ENCODE data around the gene HS6ST3.
"Not testable (repeated sequence)": the region's sequence is repeated elsewhere in the genome, so short reads cannot be mapped to it uniquely, and the experiment has no call there.

HS6ST3 gene

GRCh38 chr13:96091164-96092117, 1.5 kb downstream of the HS6ST3 start:
- no peak for DNase-seq (ENCODE audit: low read depth)

GRCh38 chr13:96093296-96094006, 3.5 kb downstream of the HS6ST3 start:
- DNase-seq (ENCODE audit: low read depth): no peak

GRCh38 chr13:96100457-96101220, 10.7 kb downstream of the HS6ST3 start:
- no peak for DNase-seq (ENCODE audit: low read depth)

DNA sequence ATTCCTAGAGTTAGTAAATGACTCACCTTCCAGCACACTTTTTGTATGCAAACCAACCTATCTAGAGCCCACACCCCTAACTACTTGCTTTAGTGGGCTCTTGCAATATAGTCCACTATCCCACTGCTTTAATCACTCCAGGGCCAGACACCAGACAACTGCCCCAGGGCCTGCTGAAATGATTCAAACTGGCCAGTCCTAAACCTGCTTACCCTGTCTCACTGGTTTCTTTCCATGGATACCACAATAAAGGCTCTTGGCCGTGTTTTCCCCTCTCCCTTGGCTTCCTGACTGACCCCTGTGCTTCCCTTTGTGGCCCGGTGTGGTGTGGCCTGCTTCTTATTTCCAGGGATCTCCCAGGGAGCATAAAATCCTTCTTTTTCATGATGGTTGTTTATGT, 14.6 kb downstream of the HS6ST3 start:
- no peak for DNase-seq (ENCODE audit: low read depth)

DNA sequence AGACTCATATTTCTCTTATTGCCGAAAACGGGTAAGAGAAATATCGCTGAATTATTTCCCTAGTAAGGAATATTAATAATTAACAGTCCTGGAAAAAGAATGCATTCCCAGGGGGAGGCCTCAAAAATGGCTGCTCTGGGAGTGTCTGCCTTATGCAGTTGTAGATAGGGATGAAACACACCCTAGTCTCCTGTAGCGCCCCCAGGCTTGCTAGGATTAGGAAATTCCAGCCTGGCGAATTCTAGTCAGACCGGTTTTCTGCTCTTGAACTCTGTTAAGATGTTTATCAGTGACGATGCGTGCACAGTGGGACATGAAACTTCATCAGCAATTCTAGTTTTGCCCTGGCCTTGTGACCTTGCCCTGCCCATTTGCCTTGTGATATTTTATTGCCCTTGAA, 18.2 kb downstream of the HS6ST3 start:
- DNase-seq (ENCODE audit: low read depth): not testable (repeated sequence)

- no peak for DNase-seq (ENCODE audit: low read depth)
Observed at GRCh38 chr13:96109125-96109524, 19.2 kb downstream of the HS6ST3 start.

- no peak for DNase-seq (ENCODE audit: low read depth)
Observed at GRCh38 chr13:96112936-96113335, 23.0 kb downstream of the HS6ST3 start.

- DNase-seq (ENCODE audit: low read depth): not testable (repeated sequence)
Observed at GRCh38 chr13:96115368-96115767, 25.5 kb downstream of the HS6ST3 start.

DNA sequence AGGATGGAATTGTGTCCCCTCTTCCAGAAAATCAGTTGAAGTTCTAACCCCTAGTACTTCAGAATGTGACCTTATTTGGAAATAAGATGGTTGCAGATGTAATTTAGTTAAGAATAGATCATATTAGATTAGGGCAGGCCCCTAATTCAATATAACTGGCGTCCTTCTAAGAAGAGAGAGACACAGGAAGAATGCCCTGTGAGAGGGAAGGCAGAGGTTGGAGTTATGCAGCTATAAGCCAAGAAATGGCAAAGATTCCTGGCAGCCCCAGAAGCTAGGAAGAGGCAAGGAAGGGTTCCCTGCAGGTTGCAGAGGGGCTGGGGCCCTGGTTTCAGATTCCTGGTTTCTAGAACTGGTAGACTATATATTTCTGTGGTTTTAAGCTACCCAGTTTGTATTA, 30.0 kb downstream of the HS6ST3 start:
- DNase-seq (ENCODE audit: low read depth): no peak

- no peak for DNase-seq (ENCODE audit: low read depth)
Observed at GRCh38 chr13:96130818-96131340, 41.0 kb downstream of the HS6ST3 start.

DNA sequence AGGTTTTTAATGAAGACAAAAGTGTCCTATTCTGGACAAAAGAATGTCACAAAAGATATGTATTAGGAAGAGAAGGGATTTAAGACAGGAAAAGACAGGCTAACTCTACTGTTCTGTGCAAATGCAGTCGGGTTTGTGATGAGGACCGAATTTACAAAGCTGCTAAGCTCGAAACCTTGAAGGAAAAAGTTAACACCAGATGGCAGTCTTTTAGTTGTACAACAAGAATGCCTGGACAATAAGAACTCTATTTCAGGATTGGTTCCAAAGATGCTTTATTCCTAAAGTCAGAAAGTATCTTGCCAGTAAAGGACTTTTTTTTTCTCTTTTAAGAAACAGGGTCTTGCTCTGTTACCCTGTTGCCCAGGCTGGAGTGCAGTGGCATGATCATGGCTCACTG, 51.1 kb downstream of the HS6ST3 start:
- peak; percentile 9 for DNase-seq (ENCODE audit: low read depth)

GRCh38 chr13:96159725-96160124, 69.8 kb downstream of the HS6ST3 start:
- no peak for DNase-seq (ENCODE audit: low read depth)

DNA sequence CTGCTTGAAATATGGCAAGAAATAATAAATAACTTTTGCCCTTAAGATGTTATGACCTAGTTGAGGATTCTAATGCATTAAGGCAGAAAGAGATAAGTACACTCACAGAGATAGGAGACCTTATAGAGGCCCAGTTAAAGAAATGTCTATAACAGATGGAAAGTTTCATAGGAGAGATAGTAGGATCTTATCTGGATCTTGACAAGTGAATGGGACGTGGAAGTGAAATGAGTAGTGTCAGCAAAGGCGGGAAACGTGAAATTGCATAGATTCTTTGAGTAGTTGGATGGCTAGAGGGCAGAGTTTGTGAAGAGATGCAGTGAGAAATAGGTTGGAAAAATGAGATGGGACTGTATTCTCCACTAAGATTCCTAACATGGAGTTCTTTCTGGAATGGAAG, 71.2 kb downstream of the HS6ST3 start:
- no peak for DNase-seq (ENCODE audit: low read depth)

DNA sequence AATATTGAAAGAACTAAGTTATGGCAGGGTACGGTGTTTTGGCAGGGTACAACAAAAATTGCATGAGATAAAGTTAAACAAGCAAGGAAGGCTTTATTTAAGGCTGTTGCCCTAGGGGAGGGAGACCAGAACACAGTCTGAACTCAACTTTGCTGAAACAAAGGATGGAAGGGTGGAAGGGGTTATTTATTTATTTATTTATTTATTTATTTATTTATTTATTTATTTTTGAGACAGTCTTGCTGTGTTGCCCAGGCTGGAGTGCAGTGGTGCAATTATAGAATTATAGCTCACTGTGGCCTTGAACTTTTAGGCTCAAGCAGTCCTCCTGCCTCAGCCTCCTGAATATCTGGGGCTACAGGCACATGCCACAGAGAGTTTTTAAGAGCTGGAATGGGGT, 75.9 kb downstream of the HS6ST3 start:
- no peak for DNase-seq (ENCODE audit: low read depth)

- DNase-seq (ENCODE audit: low read depth): no peak
Observed at GRCh38 chr13:96172066-96172465, 82.2 kb downstream of the HS6ST3 start.

- DNase-seq (ENCODE audit: low read depth): no peak
Observed at GRCh38 chr13:96178759-96179158, 88.9 kb downstream of the HS6ST3 start.

DNA sequence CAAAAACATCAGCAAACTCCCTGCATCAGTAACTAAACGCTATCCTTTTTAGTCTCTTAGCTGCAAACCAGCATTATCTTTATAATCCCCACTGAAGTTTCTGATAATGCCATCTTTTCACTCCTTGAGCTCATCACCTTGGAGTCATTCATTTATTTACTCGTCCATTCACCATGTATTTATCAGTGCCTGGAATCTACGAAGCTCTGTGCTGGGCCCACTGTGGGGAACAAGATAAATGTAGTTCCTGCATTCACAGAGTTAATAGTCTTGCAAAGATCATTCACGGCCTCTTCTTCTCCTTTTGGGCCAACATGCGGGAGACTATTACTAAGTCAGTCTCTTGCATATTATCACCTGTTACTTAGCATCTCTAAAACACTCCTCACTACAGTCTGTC, 89.4 kb downstream of the HS6ST3 start:
- DNase-seq (ENCODE audit: low read depth): no peak

DNA sequence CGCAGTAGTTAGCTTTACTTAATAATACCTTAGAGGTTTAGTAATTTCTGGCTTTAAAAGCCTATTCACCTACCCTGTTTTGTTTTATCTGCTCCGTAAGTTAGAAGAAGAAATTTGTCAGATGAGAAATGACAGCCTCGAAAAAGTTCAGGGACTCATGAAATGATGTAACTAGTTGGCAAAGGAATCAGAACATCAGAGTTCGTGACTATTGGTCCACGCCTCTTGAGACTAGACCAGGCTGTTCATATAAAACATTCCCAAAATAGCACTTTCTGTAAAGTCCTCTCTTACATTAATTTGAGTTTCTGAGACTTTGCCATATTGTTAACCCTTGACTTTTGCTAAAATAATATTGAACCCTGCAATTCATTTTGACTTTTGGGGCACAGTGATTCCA, 92.0 kb downstream of the HS6ST3 start:
- DNase-seq (ENCODE audit: low read depth): no peak

DNA sequence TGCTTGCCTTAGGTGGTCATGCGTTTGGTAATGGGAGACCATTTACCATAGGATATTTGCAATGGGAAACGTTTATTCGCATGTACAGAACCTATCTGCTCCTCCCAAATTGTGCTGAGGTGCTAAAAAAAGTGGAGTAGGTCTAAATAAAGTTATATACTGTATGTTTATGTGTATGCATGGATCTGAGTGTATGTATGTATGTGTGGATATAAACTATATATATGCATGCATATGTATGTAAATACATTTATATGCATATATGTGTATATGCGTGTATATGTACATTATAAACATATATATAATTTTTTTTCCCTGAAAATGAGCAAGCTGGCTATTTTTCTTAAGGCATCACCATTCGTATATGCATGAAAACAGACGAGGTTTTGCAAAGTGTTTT, 95.9 kb downstream of the HS6ST3 start:
- DNase-seq (ENCODE audit: low read depth): no peak

GRCh38 chr13:96191367-96191766, 101.5 kb downstream of the HS6ST3 start:
- no peak for DNase-seq (ENCODE audit: low read depth)

DNA sequence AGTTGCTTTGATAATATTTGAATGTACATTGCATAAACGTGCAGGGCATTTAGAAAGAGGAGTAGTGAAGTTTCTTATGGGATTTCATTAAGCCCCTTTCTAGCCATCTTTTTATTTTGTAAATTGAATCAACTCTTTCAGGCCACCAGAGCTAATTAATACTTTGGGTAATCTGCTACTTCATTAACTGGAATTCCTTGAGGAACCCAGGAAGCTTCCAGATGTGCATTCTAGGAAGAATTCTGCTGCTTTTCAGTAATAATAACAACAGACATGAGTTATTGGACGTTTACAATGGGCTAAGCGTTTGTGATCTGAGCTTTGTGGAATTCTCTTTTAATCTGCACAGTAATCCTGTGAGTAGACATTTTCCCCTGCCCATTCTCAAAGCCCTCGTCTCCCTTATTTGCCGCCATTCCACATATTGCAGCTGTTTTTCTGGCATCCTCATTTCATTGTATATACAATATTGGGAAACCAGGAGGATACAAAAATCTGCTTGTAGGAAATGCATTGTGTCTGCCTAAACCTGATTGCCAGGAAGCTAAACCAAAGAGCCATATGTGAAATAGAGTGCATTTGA, 103.9 kb downstream of the HS6ST3 start:
- DNase-seq (ENCODE audit: low read depth): no peak

GRCh38 chr13:96198038-96198437, 108.1 kb downstream of the HS6ST3 start:
- no peak for DNase-seq (ENCODE audit: low read depth)

Data from fibroblast of the conjunctiva (primary cell).